Skeletal muscle satellite cell (primary cell): ENCODE results near the gene SORCS1. TPM values are rescaled to one million over a fixed set of nuclear protein-coding genes. Genes with fewer than 3 reads are reported as not detected.

Experiments
- H3K27me3 ChIP-seq: 2 replicates; pipeline ENCODE4 v1.7.0; 2013; ENCODE audit warnings: low read length; ENCODE audit not compliant: control insufficient read depth, insufficient read depth
- H3K36me3 ChIP-seq: 2 replicates; pipeline ENCODE4 v1.7.0; 2013; ENCODE audit warnings: mild to moderate bottlenecking, control low read depth, low read length; ENCODE audit not compliant: insufficient read depth
- H3K4me1 ChIP-seq: 2 replicates; pipeline ENCODE4 v1.7.0; 2013; ENCODE audit warnings: low read length; ENCODE audit not compliant: control insufficient read depth, insufficient read depth
- H3K4me2 ChIP-seq: 2 replicates; pipeline ENCODE4 v1.7.0; 2013; ENCODE audit warnings: mild to moderate bottlenecking, low read length
- H3K4me3 ChIP-seq: 2 replicates; pipeline ENCODE4 v1.7.0; 2013; ENCODE audit warnings: low read length
- H3K9ac ChIP-seq: 2 replicates; pipeline ENCODE4 v1.7.0; 2013; ENCODE audit warnings: mild to moderate bottlenecking, low read depth, low read length, moderate library complexity
- H3K9me3 ChIP-seq: replicated peaks from 2 replicates; pipeline ENCODE4 v1.7.0; 2013; ENCODE audit warnings: mild to moderate bottlenecking, control low read depth, low read length
- small RNA-seq: library from RNA; depleted of rRNA; stranded (forward); fragments of <200 nt; gene quantifications from one replicate; pipeline ENCODE3, GENCODE V24; 2012

Gene SORCS1

GRCh38 chr10:106534441-106534840, 630.1 kb downstream of the SORCS1 start:
- H3K4me2 ChIP-seq: no peak overlapping the region
- no peak overlapping the region for H3K4me3 ChIP-seq
- no peaks in the 10 kb centered on the region for H3K27me3 ChIP-seq
- H3K36me3 ChIP-seq: no peaks in the 10 kb centered on the region
- no peak overlapping the region for H3K9ac ChIP-seq
- no peaks in the 10 kb centered on the region for H3K4me1 ChIP-seq
- H3K9me3 ChIP-seq: no peaks in the 10 kb centered on the region

GRCh38 chr10:106528702-106529101, 635.8 kb downstream of the SORCS1 start:
- H3K36me3 ChIP-seq: no peaks in the 10 kb centered on the region
- H3K9ac ChIP-seq: no peak overlapping the region
- no peak overlapping the region for H3K4me2 ChIP-seq
- no peaks in the 10 kb centered on the region for H3K9me3 ChIP-seq
- no peak overlapping the region for H3K4me3 ChIP-seq
- no peaks in the 10 kb centered on the region for H3K4me1 ChIP-seq
- no peaks in the 10 kb centered on the region for H3K27me3 ChIP-seq

GRCh38 chr10:106525835-106526234, 638.7 kb downstream of the SORCS1 start:
- Histone ChIP-seq H3K27me3 (no peaks in the 10 kb centered on the region), H3K4me1 (no peaks in the 10 kb centered on the region), H3K4me2 (no peak overlapping the region), H3K9ac (no peak overlapping the region), H3K36me3 (no peaks in the 10 kb centered on the region), H3K9me3 (no peaks in the 10 kb centered on the region), H3K4me3 (no peak overlapping the region)

Small RNA genes lying within 50 kb of the gene (small RNA-seq; reads per million reads assigned to genes)
- gene RNA5SP325: not detected
